ENCODE results near the gene TCF15.

Gene TCF15

GRCh38 chr20:610130-611046 is at the start of gene TCF15:
Gene TCF15 (minus strand): TSS chr20:610309. CDS start chr20:610237, 72 bp downstream.
- no peak within 1 kb of the TSS for H3K4me2 ChIP-seq (ENCODE audit: low read depth, low read length, poor library complexity, severe bottlenecking)
- no peaks in the 10 kb centered on the region for H3K79me2 ChIP-seq (ENCODE audit: insufficient read depth, low read length)
- H3K36me3 ChIP-seq (ENCODE audit: low read length) = no peaks in the 10 kb centered on the region
- H3K9ac ChIP-seq (ENCODE audit: low read length) = no peak within 1 kb of the TSS
- H3K9me2 ChIP-seq (replicated peaks; ENCODE audit: insufficient read depth, low read length) = no peaks in the 10 kb centered on the region
- H2AFZ ChIP-seq (ENCODE audit: low read depth, low read length, severe bottlenecking) = no peak within 1 kb of the TSS
- H4K20me1 ChIP-seq (ENCODE audit: low read depth, low read length) = no peaks in the 10 kb centered on the region
- no peak for TF ChIP-seq EZH2phosphoT487 (conservative IDR thresholded peaks at IDR 0.05; ENCODE audit: low read length)
- no peak for TF ChIP-seq CTCF (IDR thresholded peaks at IDR 0.05; ENCODE audit: insufficient read depth, low read length, poor library complexity, severe bottlenecking)
- no peaks in the 10 kb centered on the region for H3K27me3 ChIP-seq (ENCODE audit: low read length)
- H3K4me3 ChIP-seq (ENCODE audit: insufficient read depth, low read length, poor library complexity, severe bottlenecking) = no peak within 1 kb of the TSS
- H3F3A ChIP-seq (ENCODE audit: insufficient read depth) = no peaks in the 10 kb centered on the region
- H3K27ac ChIP-seq (ENCODE audit: low read depth, low read length) = no peak within 1 kb of the TSS
- no peaks in the 10 kb centered on the region for H3K9me3 ChIP-seq (ENCODE audit: insufficient read depth, low read length)

- Histone ChIP-seq H3K27ac (ENCODE audit: low read depth, low read length) (no peak overlapping the region), H3K79me2 (ENCODE audit: insufficient read depth, low read length) (no peaks in the 10 kb centered on the region), H3F3A (ENCODE audit: insufficient read depth) (no peaks in the 10 kb centered on the region), H4K20me1 (ENCODE audit: low read depth, low read length) (no peaks in the 10 kb centered on the region), H3K9me2 (replicated peaks; ENCODE audit: insufficient read depth, low read length) (no peaks in the 10 kb centered on the region), H3K9ac (ENCODE audit: low read length) (no peak overlapping the region), H2AFZ (ENCODE audit: low read depth, low read length, severe bottlenecking) (no peak overlapping the region), H3K9me3 (ENCODE audit: insufficient read depth, low read length) (no peaks in the 10 kb centered on the region), H3K4me3 (ENCODE audit: insufficient read depth, low read length, poor library complexity, severe bottlenecking) (no peak overlapping the region), H3K4me2 (ENCODE audit: low read depth, low read length, poor library complexity, severe bottlenecking) (no peak overlapping the region), H3K27me3 (ENCODE audit: low read length) (no peaks in the 10 kb centered on the region), H3K36me3 (ENCODE audit: low read length) (no peaks in the 10 kb centered on the region)
- TF ChIP-seq EZH2phosphoT487 (conservative IDR thresholded peaks at IDR 0.05; ENCODE audit: low read length) (no peak), CTCF (IDR thresholded peaks at IDR 0.05; ENCODE audit: insufficient read depth, low read length, poor library complexity, severe bottlenecking) (no peak)
These were observed 48.7 kb upstream of the TCF15 start for GRCh38 chr20:658731-659291.

GRCh38 chr20:658202-658601 is 48.1 kb upstream of the TCF15 start:
- Histone ChIP-seq H2AFZ (ENCODE audit: low read depth, low read length, severe bottlenecking) (no peak overlapping the region), H3K9me3 (ENCODE audit: insufficient read depth, low read length) (no peaks in the 10 kb centered on the region), H3K4me2 (ENCODE audit: low read depth, low read length, poor library complexity, severe bottlenecking) (no peak overlapping the region), H4K20me1 (ENCODE audit: low read depth, low read length) (no peaks in the 10 kb centered on the region), H3F3A (ENCODE audit: insufficient read depth) (no peaks in the 10 kb centered on the region), H3K27ac (ENCODE audit: low read depth, low read length) (no peak overlapping the region), H3K27me3 (ENCODE audit: low read length) (no peaks in the 10 kb centered on the region), H3K79me2 (ENCODE audit: insufficient read depth, low read length) (no peaks in the 10 kb centered on the region), H3K9me2 (replicated peaks; ENCODE audit: insufficient read depth, low read length) (no peaks in the 10 kb centered on the region), H3K36me3 (ENCODE audit: low read length) (no peaks in the 10 kb centered on the region), H3K9ac (ENCODE audit: low read length) (no peak overlapping the region), H3K4me3 (ENCODE audit: insufficient read depth, low read length, poor library complexity, severe bottlenecking) (no peak overlapping the region)
- TF ChIP-seq CTCF (IDR thresholded peaks at IDR 0.05; ENCODE audit: insufficient read depth, low read length, poor library complexity, severe bottlenecking) (no peak), EZH2phosphoT487 (conservative IDR thresholded peaks at IDR 0.05; ENCODE audit: low read length) (no peak)

Data from SU-DHL-6 (cell line).